Smooth muscle cell (in vitro differentiated cells): ENCODE results near the gene PRRC1. TPM values are rescaled to one million over a fixed set of nuclear protein-coding genes. Genes with fewer than 3 reads are reported as not detected.

ENCODE experiments used
- DNase-seq: peaks from one replicate; lab custom pipeline; 2025; ENCODE audit not compliant: unreplicated experiment; lab: John Stamatoyannopoulos, UW
- H2AFZ ChIP-seq: fragments of 200-600 bp; sonication (generic); 2 replicates; pipeline ENCODE4 v1.6.0; 2016; ENCODE audit warnings: antibody characterized with exemption, low read depth, mild to moderate bottlenecking
- H3F3A ChIP-seq: fragments of 200-600 bp; sonication (generic); 2 replicates; pipeline ENCODE4 v1.6.0; 2017; ENCODE audit warnings: antibody characterized with exemption, low read depth
- H3K27ac ChIP-seq: fragments of 200-600 bp; sonication (generic); 2 replicates; pipeline ENCODE4 v1.5.1; 2016; ENCODE audit warnings: low read depth, mild to moderate bottlenecking
- H3K27me3 ChIP-seq: fragments of 200-600 bp; sonication (generic); 2 replicates; pipeline ENCODE4 v1.6.1; 2016; ENCODE audit warnings: low read depth, mild to moderate bottlenecking
- H3K36me3 ChIP-seq: fragments of 200-600 bp; sonication (generic); 2 replicates; pipeline ENCODE4 v1.5.1; 2016; ENCODE audit warnings: low read depth
- H3K4me1 ChIP-seq: fragments of 200-600 bp; sonication (generic); 2 replicates; pipeline ENCODE4 v1.5.1; 2016; ENCODE audit warnings: low read depth
- H3K4me2 ChIP-seq: fragments of 200-600 bp; sonication (generic); 2 replicates; pipeline ENCODE4 v1.6.0; 2016; ENCODE audit warnings: mild to moderate bottlenecking
- H3K4me3 ChIP-seq: fragments of 200-600 bp; sonication (generic); 2 replicates; pipeline ENCODE4 v1.5.1; 2016; ENCODE audit warnings: mild to moderate bottlenecking
- H3K79me2 ChIP-seq: fragments of 200-600 bp; sonication (generic); 2 replicates; pipeline ENCODE4 v1.6.0; 2016; ENCODE audit warnings: low read depth, mild to moderate bottlenecking
- H3K9ac ChIP-seq: fragments of 200-600 bp; sonication (generic); 2 replicates; pipeline ENCODE4 v1.6.0; 2016; ENCODE audit warnings: low read depth
- H3K9me3 ChIP-seq: fragments of 200-600 bp; sonication (generic); replicated peaks from 2 replicates; pipeline ENCODE4 v1.5.1; 2016; ENCODE audit warnings: low read depth
- H4K20me1 ChIP-seq: fragments of 200-600 bp; sonication (generic); 2 replicates; pipeline ENCODE4 v1.6.0; 2016; ENCODE audit warnings: low read depth
- WGBS: methylation state at CpG from one replicate; pipeline ENCODE4 v1.1.7; 2016; ENCODE audit warnings: low lambda C conversion rate; 5-methylcytosine and 5-hydroxymethylcytosine counted together
- polyA plus RNA-seq: library from polyadenylated mRNA; unstranded; fragments of >200 nt; fragmentation: Nextera tagmentation; extraction: Ambion mirVana; gene quantifications from 2 replicates; pipeline ENCODE4 v1.2.1, GENCODE V29; 2016
- total RNA-seq: library from RNA; depleted of rRNA; stranded (reverse); fragments of >200 nt; gene quantifications from 2 replicates; pipeline ENCODE4 v1.2.3, GENCODE V29; 2014
- TF ChIP-seq, protein P1 (sequence below): fragments of 200-600 bp; sonication (generic); IDR thresholded peaks from 2 replicates; pipeline ENCODE4 v1.5.1; 2017; ENCODE audit warnings: borderline replicate concordance, mild to moderate bottlenecking, antibody characterized with exemption; ENCODE audit not compliant: insufficient read depth, poor library complexity, severe bottlenecking

The PRRC1 gene
- total and polyA plus RNA-seq, 2 experiments from 2014 or later = 80.5 to 159 TPM

DNA sequence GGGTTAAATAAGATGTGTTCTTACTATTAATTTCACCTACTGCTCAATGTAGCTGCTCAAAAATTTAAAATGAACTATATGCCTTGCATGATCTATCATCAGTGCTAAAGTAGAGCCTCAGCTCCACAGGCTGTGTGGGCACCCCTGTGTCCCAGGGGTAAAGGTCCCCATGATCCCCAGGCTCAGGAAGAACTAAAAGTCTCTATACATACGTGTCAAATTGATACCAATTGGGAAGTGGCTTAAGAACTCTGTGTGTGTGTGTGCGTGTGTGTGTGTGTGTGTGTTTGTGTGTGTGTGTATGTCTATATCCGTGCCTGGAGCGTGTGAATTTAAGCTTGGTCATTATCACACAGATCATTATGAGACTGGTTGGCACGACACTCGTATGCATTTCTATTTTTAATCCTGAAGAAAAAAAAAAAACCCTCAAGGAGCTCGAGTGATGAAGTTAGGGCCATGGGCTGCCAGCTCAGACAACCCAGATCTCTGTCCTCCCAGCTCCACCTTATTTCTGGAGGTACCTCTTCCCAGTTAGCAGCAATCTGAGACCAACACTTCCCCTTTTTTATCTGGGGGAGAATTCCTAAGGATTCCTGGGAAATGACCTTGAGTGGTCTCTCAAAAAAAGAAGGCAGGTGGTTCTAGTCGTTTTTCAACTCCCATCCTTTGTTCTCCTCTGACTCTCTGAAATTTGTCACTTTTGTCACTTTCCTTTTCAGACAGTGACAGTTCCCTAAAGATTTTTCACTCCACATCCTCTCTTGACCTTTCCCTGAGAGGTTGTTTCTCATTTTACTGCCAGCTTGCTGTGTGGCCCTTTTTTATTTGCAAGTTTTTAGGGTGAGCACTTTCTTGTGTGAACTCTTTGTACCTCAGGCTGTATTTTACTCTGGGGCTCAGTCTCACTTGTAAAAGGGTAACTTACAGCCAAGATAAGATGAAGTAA, 85.7 kb downstream of the PRRC1 start:
- H3K79me2 ChIP-seq = no peaks in the 10 kb centered on the region
- TF ChIP-seq, protein P1, sequence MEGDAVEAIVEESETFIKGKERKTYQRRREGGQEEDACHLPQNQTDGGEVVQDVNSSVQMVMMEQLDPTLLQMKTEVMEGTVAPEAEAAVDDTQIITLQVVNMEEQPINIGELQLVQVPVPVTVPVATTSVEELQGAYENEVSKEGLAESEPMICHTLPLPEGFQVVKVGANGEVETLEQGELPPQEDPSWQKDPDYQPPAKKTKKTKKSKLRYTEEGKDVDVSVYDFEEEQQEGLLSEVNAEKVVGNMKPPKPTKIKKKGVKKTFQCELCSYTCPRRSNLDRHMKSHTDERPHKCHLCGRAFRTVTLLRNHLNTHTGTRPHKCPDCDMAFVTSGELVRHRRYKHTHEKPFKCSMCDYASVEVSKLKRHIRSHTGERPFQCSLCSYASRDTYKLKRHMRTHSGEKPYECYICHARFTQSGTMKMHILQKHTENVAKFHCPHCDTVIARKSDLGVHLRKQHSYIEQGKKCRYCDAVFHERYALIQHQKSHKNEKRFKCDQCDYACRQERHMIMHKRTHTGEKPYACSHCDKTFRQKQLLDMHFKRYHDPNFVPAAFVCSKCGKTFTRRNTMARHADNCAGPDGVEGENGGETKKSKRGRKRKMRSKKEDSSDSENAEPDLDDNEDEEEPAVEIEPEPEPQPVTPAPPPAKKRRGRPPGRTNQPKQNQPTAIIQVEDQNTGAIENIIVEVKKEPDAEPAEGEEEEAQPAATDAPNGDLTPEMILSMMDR = no peak
- no peak for DNase-seq
- 73% methylated on average over 8 of the region's 8 CpGs for WGBS
- no peaks in the 10 kb centered on the region for H3K9me3 ChIP-seq
- no peak overlapping the region for H3K27ac ChIP-seq
- no peaks in the 10 kb centered on the region for H3K27me3 ChIP-seq
- no peak overlapping the region for H3K4me3 ChIP-seq
- H3K4me2 ChIP-seq = no peak overlapping the region
- H3K9ac ChIP-seq = no peak overlapping the region
- H4K20me1 ChIP-seq = no peaks in the 10 kb centered on the region
- no peak overlapping the region for H2AFZ ChIP-seq
- no peaks in the 10 kb centered on the region for H3K36me3 ChIP-seq
- no peaks in the 10 kb centered on the region for H3K4me1 ChIP-seq
- H3F3A ChIP-seq = no peaks in the 10 kb centered on the region

Other genes starting within 250 kb of the PRRC1 start
- 3.4 and 3.6 TPM in 2 replicates for gene MEGF10, start 226.8 kb upstream of the PRRC1 start, total RNA-seq
- 0.83 and 1.4 TPM in 2 replicates for gene MEGF10, start 226.8 kb upstream of the PRRC1 start, polyA plus RNA-seq
- not detected in 2 replicates for gene CTXN3, start 131.4 kb downstream of the PRRC1 start, total RNA-seq
- 0.14 TPM in 1 of 2 replicates, not detected in the other for gene CTXN3, start 131.4 kb downstream of the PRRC1 start, polyA plus RNA-seq
- gene CCDC192, start 185.8 kb downstream of the PRRC1 start, total RNA-seq = not detected in 2 replicates
- gene CCDC192, start 185.8 kb downstream of the PRRC1 start, polyA plus RNA-seq = not detected in 2 replicates